Endothelial cell of umbilical vein (primary cell): ENCODE measurements around the gene PRSS57. TPM values are rescaled to one million over a fixed set of nuclear protein-coding genes. Genes with fewer than 3 reads are reported as not detected.
A peak's percentile ranks its signal among the peaks of the same experiment; 100 is the strongest.

Experiments used
- BruUV-seq: library from RNA; stranded (reverse); fragments of 400-500 nt; replicated peaks from 2 replicates; lab custom pipeline; 2021; lab: Mats Ljungman, UMichigan
- CTCF ChIA-PET: fragments of 300-600, 350-600 bp; sonication (Branson Sonifier 250); formaldehyde crosslinking; loops from one replicate; lab custom pipeline; 2021; ENCODE audit warnings: antibody characterized with exemption, inconsistent platforms; lab: Charles Lee
- POLR2A ChIA-PET: fragments of 300-600, 350-600 bp; sonication (Branson Sonifier 250); formaldehyde crosslinking; loops from one replicate; lab custom pipeline; 2021; ENCODE audit warnings: antibody characterized with exemption, inconsistent platforms; lab: Charles Lee
- DNase-seq: peaks from one replicate; pipeline ENCODE4 v3.0.0-alpha.2; 2011; ENCODE audit warnings: low read depth, low spot score
- FAIRE-seq: peaks from 2 replicates; lab custom pipeline; 2011; peaks lifted over from hg19 to GRCh38; lab: Jason Lieb, UNC
- H2AFZ ChIP-seq: 2 replicates; pipeline ENCODE4 v1.6.0; 2012; ENCODE audit warnings: low read depth, low read length, control low read depth, inconsistent platforms
- H3K27ac ChIP-seq: 2 replicates; pipeline ENCODE4 v1.5.1; 2011; ENCODE audit warnings: low read depth, mild to moderate bottlenecking, control low read depth, low read length, moderate library complexity; ENCODE audit not compliant: insufficient read depth
- H3K27me3 ChIP-seq, 2 experiments: 2 replicates each; pipeline versions ENCODE4 v1.6.0 to v1.6.1; 2011; ENCODE audit warnings: low read length in 2 of 2, mixed read lengths in 1 of 2; ENCODE audit not compliant: control insufficient read depth in 2 of 2, insufficient read depth in 2 of 2
- H3K36me3 ChIP-seq, 2 experiments: 2 replicates in 1 of 2; 3 replicates in 1 of 2; pipeline ENCODE4 v1.5.1; 2011; ENCODE audit warnings: low read length in 2 of 2, mild to moderate bottlenecking in 1 of 2, moderate library complexity in 1 of 2; ENCODE audit not compliant: control insufficient read depth in 2 of 2, insufficient read depth in 2 of 2; ENCODE audit errors: extremely low read depth in 1 of 2
- H3K4me1 ChIP-seq: 3 replicates; pipeline ENCODE4 v1.5.1; 2011; ENCODE audit warnings: mild to moderate bottlenecking, low read length; ENCODE audit not compliant: control insufficient read depth, insufficient read depth; ENCODE audit errors: extremely low read depth
- H3K4me2 ChIP-seq: 2 replicates; pipeline ENCODE4 v1.6.1; 2011; ENCODE audit warnings: low read length, control low read depth, mixed read lengths; ENCODE audit not compliant: insufficient read depth
- H3K4me3 ChIP-seq, 3 experiments: fragments of 200-600 bp in 1 of 3; sonication (generic), shearing (Covaris generic) in 1 of 3; replicated peaks in 1 of 3; 2 replicates each; pipeline ENCODE4 v1.5.1; 2011 to 2016; ENCODE audit warnings: control low read depth in 3 of 3, low read length in 3 of 3, mild to moderate bottlenecking in 2 of 3, inconsistent platforms in 1 of 3, low read depth in 1 of 3, moderate library complexity in 1 of 3; ENCODE audit not compliant: insufficient read depth in 1 of 3
- H3K79me2 ChIP-seq: 2 replicates; pipeline ENCODE4 v1.6.0; 2012; ENCODE audit warnings: low read length, inconsistent platforms; ENCODE audit not compliant: control insufficient read depth, insufficient read depth
- H3K9ac ChIP-seq: replicated peaks from 2 replicates; pipeline ENCODE3; 2011; ENCODE audit warnings: low read length, control low read depth; ENCODE audit not compliant: insufficient read depth; ENCODE audit errors: extremely low read depth
- H3K9me1 ChIP-seq: replicated peaks from 3 replicates; pipeline ENCODE4 v1.6.0; 2011; ENCODE audit warnings: mild to moderate bottlenecking, low read length; ENCODE audit not compliant: control insufficient read depth, insufficient read depth; ENCODE audit errors: extremely low read depth
- H3K9me3 ChIP-seq: replicated peaks from 2 replicates; pipeline ENCODE4 v1.5.1; 2012; ENCODE audit warnings: low read length, inconsistent platforms; ENCODE audit not compliant: control insufficient read depth, insufficient read depth
- H4K20me1 ChIP-seq: replicated peaks from 2 replicates; pipeline ENCODE3; 2011; ENCODE audit warnings: mild to moderate bottlenecking, low read length; ENCODE audit not compliant: control insufficient read depth, insufficient read depth; ENCODE audit errors: extremely low read depth
- EZH2 ChIP-seq: IDR thresholded peaks from 2 replicates; pipeline ENCODE4 v1.6.1; 2012; ENCODE audit warnings: borderline replicate concordance, low read depth, mild to moderate bottlenecking, moderate library complexity, low read length, inconsistent platforms; ENCODE audit not compliant: severe bottlenecking
- FOS ChIP-seq: IDR thresholded peaks from 2 replicates; pipeline ENCODE4 v1.6.1; 2011; ENCODE audit warnings: mild to moderate bottlenecking, low read length, moderate library complexity, borderline replicate concordance; ENCODE audit not compliant: insufficient read depth
- MYC ChIP-seq: IDR thresholded peaks from one replicate; pipeline ENCODE4 v1.6.1; 2011; ENCODE audit warnings: mild to moderate bottlenecking, low read depth, low read length
- POLR2AphosphoS5 ChIP-seq: IDR thresholded peaks from 2 replicates; pipeline ENCODE4 v1.6.1; 2012; ENCODE audit warnings: low read depth, mild to moderate bottlenecking, control low read depth, low read length, moderate library complexity; ENCODE audit not compliant: insufficient read depth
- dilution Hi-C: fragments of 300-500 bp; cut with MboI; formaldehyde crosslinking; loops from one replicate; pipeline ENCODE4 v1.15.0; 2019; ENCODE audit warnings: low sequenced_read_pairs; ENCODE audit not compliant: extremely low pct_ligation_motif_present
- intact Hi-C: fragments of 100-400 bp; cut with micrococcal nuclease; formaldehyde crosslinking; loops from one replicate; pipeline ENCODE4 v1.10.0; 2022
- polyA plus RNA-seq, 4 experiments: library from polyadenylated mRNA; depleted of rRNA in 3 of 4; stranded (reverse) in 3 of 4; unstranded in 1 of 4; fragments of >200 nt; gene quantifications; 2 replicates each; pipeline versions ENCODE4 v1.2.1 to v1.2.3, GENCODE V29; 2011 to 2012; ENCODE audit warnings: missing spikeins in 1 of 4
- total RNA-seq: library from RNA; stranded (reverse); gene quantifications from 2 replicates; pipeline ENCODE4 v1.2.3, GENCODE V29; 2021
- TF ChIP-seq, protein P1 (sequence below): IDR thresholded peaks from 2 replicates; pipeline ENCODE4 v1.6.1; 2011; ENCODE audit not compliant: insufficient read depth, insufficient read length
- TF ChIP-seq, protein P2 (sequence below), 2 donors: IDR thresholded peaks; 1 replicate in 1 of 2; 2 replicates in 1 of 2; pipeline ENCODE4 v1.5.1; 2011; ENCODE audit warnings: low read length in 2 of 2, mild to moderate bottlenecking in 2 of 2, moderate library complexity in 2 of 2, control low read depth in 1 of 2, inconsistent platforms in 1 of 2, low read depth in 1 of 2; ENCODE audit not compliant: insufficient read depth in 1 of 2; ENCODE audit errors: extremely low read depth in 1 of 2

PRSS57 gene
- total and polyA plus RNA-seq, 2 donors (not counting 3 experiments of a cell fraction or from before 2014, with no cell fraction given): not detected

DNA sequence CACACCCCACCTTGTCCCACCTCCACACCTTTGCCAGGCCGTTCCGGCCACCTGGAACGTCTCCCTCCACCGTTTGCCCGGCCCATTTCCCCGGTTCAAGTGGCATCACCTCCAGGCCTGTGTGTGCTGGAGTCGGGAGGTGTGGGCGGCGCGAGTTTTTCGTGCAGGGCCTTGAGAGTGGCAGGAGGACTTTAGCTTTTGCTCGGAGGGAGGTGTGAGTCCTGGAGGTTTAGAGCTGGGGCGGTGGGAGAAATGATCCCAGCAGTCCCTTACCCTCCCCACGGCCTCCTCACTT, 9.1 kb upstream of the PRSS57 start:
- no peaks in the 10 kb centered on the region for H3K9me1 ChIP-seq
- ChIA-PET POLR2A (no interaction called here), CTCF (interaction anchor here (1.3 to 1.4 kb wide), 2 partner anchors 24 to 30 kb away, joined by 6 to 7 read pairs; no protein-coding TSS in a partner anchor)
- H4K20me1 ChIP-seq: no peaks in the 10 kb centered on the region
- TF ChIP-seq, protein P1, sequence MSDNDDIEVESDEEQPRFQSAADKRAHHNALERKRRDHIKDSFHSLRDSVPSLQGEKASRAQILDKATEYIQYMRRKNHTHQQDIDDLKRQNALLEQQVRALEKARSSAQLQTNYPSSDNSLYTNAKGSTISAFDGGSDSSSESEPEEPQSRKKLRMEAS: no peak
- no peak for TF ChIP-seq POLR2AphosphoS5
- no peak for TF ChIP-seq EZH2
- TF ChIP-seq MYC: no peak
- TF ChIP-seq, protein P2, sequence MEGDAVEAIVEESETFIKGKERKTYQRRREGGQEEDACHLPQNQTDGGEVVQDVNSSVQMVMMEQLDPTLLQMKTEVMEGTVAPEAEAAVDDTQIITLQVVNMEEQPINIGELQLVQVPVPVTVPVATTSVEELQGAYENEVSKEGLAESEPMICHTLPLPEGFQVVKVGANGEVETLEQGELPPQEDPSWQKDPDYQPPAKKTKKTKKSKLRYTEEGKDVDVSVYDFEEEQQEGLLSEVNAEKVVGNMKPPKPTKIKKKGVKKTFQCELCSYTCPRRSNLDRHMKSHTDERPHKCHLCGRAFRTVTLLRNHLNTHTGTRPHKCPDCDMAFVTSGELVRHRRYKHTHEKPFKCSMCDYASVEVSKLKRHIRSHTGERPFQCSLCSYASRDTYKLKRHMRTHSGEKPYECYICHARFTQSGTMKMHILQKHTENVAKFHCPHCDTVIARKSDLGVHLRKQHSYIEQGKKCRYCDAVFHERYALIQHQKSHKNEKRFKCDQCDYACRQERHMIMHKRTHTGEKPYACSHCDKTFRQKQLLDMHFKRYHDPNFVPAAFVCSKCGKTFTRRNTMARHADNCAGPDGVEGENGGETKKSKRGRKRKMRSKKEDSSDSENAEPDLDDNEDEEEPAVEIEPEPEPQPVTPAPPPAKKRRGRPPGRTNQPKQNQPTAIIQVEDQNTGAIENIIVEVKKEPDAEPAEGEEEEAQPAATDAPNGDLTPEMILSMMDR (IDR thresholded peaks at IDR 0.05; ENCODE audit: extremely low read depth in 1 of 2, insufficient read depth in 1 of 2, low read depth in 1 of 2, low read length in 2 of 2): no peak
- no peak for TF ChIP-seq FOS
- no TSS peak for BruUV-seq
- no peaks in the 10 kb centered on the region for H3K79me2 ChIP-seq
- no peaks in the 10 kb centered on the region for H3K9me3 ChIP-seq
- no peak overlapping the region for H3K27ac ChIP-seq
- H3K9ac ChIP-seq: no peak overlapping the region
- FAIRE-seq (no peak), DNase-seq (no peak)
- intact Hi-C loops: no loop called here
- no peaks in the 10 kb centered on the region for H3K36me3 ChIP-seq
- H3K4me1 ChIP-seq: peaks cover 3% of the 10 kb centered on the region
- H2AFZ ChIP-seq: peak overlapping the region; percentile 4
- peaks cover 0 to 3% of the 10 kb centered on the region in 2 experiments for H3K27me3 ChIP-seq
- no peak overlapping the region for H3K4me3 ChIP-seq
- dilution Hi-C loops: no loop called here
- H3K4me2 ChIP-seq: no peak overlapping the region
